Neuron (in vitro differentiated cells): ENCODE measurements around the gene BSN.
"Not testable (repeated sequence)": the region's sequence is repeated elsewhere in the genome, so short reads cannot be mapped to it uniquely, and the experiment has no call there.

Source experiments
- H2AFZ ChIP-seq: one replicate; pipeline ENCODE4 v1.6.1; 2013; ENCODE audit warnings: low read depth, mild to moderate bottlenecking, inconsistent platforms, low read length, moderate library complexity
- H3K27me3 ChIP-seq: one replicate; pipeline ENCODE4 v1.6.1; 2013; ENCODE audit warnings: low read length; ENCODE audit not compliant: insufficient read depth
- H3K36me3 ChIP-seq: one replicate; pipeline ENCODE4 v1.6.1; 2013; ENCODE audit warnings: low read length; ENCODE audit not compliant: insufficient read depth
- H3K4me1 ChIP-seq: one replicate; pipeline ENCODE4 v1.6.1; 2013; ENCODE audit warnings: low read length; ENCODE audit not compliant: insufficient read depth
- H3K4me3 ChIP-seq: 2 replicates; pipeline ENCODE4 v1.5.1; 2013; ENCODE audit warnings: mild to moderate bottlenecking, low read length, moderate library complexity
- H3K9me3 ChIP-seq: one replicate; pipeline ENCODE4 v1.6.1; 2013; ENCODE audit warnings: low read length

The BSN gene

GRCh38 chr3:49585261-49585755, 31.0 kb downstream of the BSN start:
- H3K27me3 ChIP-seq, H3K36me3 ChIP-seq, H3K9me3 ChIP-seq, H3K4me3 ChIP-seq, H2AFZ ChIP-seq, H3K4me1 ChIP-seq: not testable (repeated sequence)

- H3K4me1 ChIP-seq, result no peaks in the 10 kb centered on the region
- H3K27me3 ChIP-seq, result no peaks in the 10 kb centered on the region
- H3K4me3 ChIP-seq, result no peak overlapping the region
- H3K36me3 ChIP-seq, result no peaks in the 10 kb centered on the region
- H2AFZ ChIP-seq, result no peak overlapping the region
- peaks cover 2% of the 10 kb centered on the region for H3K9me3 ChIP-seq
Measured at GRCh38 chr3:49591615-49592014, 37.3 kb downstream of the BSN start.

- H3K9me3 ChIP-seq, result peaks cover 2% of the 10 kb centered on the region
- no peak overlapping the region for H2AFZ ChIP-seq
- H3K4me3 ChIP-seq, result no peak overlapping the region
- H3K36me3 ChIP-seq, result no peaks in the 10 kb centered on the region
- H3K27me3 ChIP-seq, result no peaks in the 10 kb centered on the region
- no peaks in the 10 kb centered on the region for H3K4me1 ChIP-seq
Measured at GRCh38 chr3:49593041-49593440, 38.8 kb downstream of the BSN start.

- Histone ChIP-seq H3K36me3 (no peaks in the 10 kb centered on the region), H3K4me3 (no peak overlapping the region), H3K9me3 (peaks cover 2% of the 10 kb centered on the region), H2AFZ (no peak overlapping the region), H3K27me3 (no peaks in the 10 kb centered on the region), H3K4me1 (peaks cover 12% of the 10 kb centered on the region)
Measured at GRCh38 chr3:49600781-49601180, 46.5 kb downstream of the BSN start.

GRCh38 chr3:49601358-49602048, 47.2 kb downstream of the BSN start:
- no peaks in the 10 kb centered on the region for H3K27me3 ChIP-seq
- H3K4me3 ChIP-seq, result no peak overlapping the region
- H2AFZ ChIP-seq, result no peak overlapping the region
- peaks cover 2% of the 10 kb centered on the region for H3K9me3 ChIP-seq
- H3K36me3 ChIP-seq, result no peaks in the 10 kb centered on the region
- H3K4me1 ChIP-seq, result peaks cover 12% of the 10 kb centered on the region

- peaks cover 12% of the 10 kb centered on the region for H3K4me1 ChIP-seq
- no peak overlapping the region for H2AFZ ChIP-seq
- no peaks in the 10 kb centered on the region for H3K9me3 ChIP-seq
- H3K4me3 ChIP-seq, result no peak overlapping the region
- no peaks in the 10 kb centered on the region for H3K36me3 ChIP-seq
- no peaks in the 10 kb centered on the region for H3K27me3 ChIP-seq
Measured at GRCh38 chr3:49602049-49602554, 47.8 kb downstream of the BSN start.

- no peaks in the 10 kb centered on the region for H3K36me3 ChIP-seq
- H3K9me3 ChIP-seq, result no peaks in the 10 kb centered on the region
- H2AFZ ChIP-seq, result no peak overlapping the region
- peaks cover 12% of the 10 kb centered on the region for H3K4me1 ChIP-seq
- no peaks in the 10 kb centered on the region for H3K27me3 ChIP-seq
- no peak overlapping the region for H3K4me3 ChIP-seq
Measured at GRCh38 chr3:49602877-49603411, 48.7 kb downstream of the BSN start.

GRCh38 chr3:49606427-49606826, 52.1 kb downstream of the BSN start:
- no peaks in the 10 kb centered on the region for H3K9me3 ChIP-seq
- H3K27me3 ChIP-seq, result no peaks in the 10 kb centered on the region
- no peaks in the 10 kb centered on the region for H3K4me1 ChIP-seq
- no peak overlapping the region for H2AFZ ChIP-seq
- H3K4me3 ChIP-seq, result no peak overlapping the region
- H3K36me3 ChIP-seq, result no peaks in the 10 kb centered on the region

- no peaks in the 10 kb centered on the region for H3K36me3 ChIP-seq
- H3K4me3 ChIP-seq, result no peak overlapping the region
- H3K9me3 ChIP-seq, result no peaks in the 10 kb centered on the region
- no peaks in the 10 kb centered on the region for H3K27me3 ChIP-seq
- no peaks in the 10 kb centered on the region for H3K4me1 ChIP-seq
- no peak overlapping the region for H2AFZ ChIP-seq
Measured at GRCh38 chr3:49607105-49607591, 52.9 kb downstream of the BSN start.

- Histone ChIP-seq H2AFZ (no peak overlapping the region), H3K4me1 (no peaks in the 10 kb centered on the region), H3K36me3 (no peaks in the 10 kb centered on the region), H3K27me3 (no peaks in the 10 kb centered on the region), H3K4me3 (no peak overlapping the region), H3K9me3 (no peaks in the 10 kb centered on the region)
Measured at GRCh38 chr3:49607796-49608195, 53.5 kb downstream of the BSN start.

GRCh38 chr3:49609314-49609713, 55.0 kb downstream of the BSN start:
- Histone ChIP-seq H3K4me1 (no peaks in the 10 kb centered on the region), H3K4me3 (no peak overlapping the region), H3K36me3 (no peaks in the 10 kb centered on the region), H2AFZ (no peak overlapping the region), H3K9me3 (no peaks in the 10 kb centered on the region), H3K27me3 (no peaks in the 10 kb centered on the region)

GRCh38 chr3:49609815-49610214, 55.5 kb downstream of the BSN start:
- H2AFZ ChIP-seq, result no peak overlapping the region
- no peaks in the 10 kb centered on the region for H3K9me3 ChIP-seq
- H3K27me3 ChIP-seq, result no peaks in the 10 kb centered on the region
- no peak overlapping the region for H3K4me3 ChIP-seq
- H3K4me1 ChIP-seq, result no peaks in the 10 kb centered on the region
- H3K36me3 ChIP-seq, result no peaks in the 10 kb centered on the region

- Histone ChIP-seq H3K9me3 (no peaks in the 10 kb centered on the region), H3K36me3 (no peaks in the 10 kb centered on the region), H3K4me3 (no peak overlapping the region)
Measured at GRCh38 chr3:49610666-49611280, 56.5 kb downstream of the BSN start.

More at GRCh38 chr3:49610666-49611280, 56.5 kb downstream of the BSN start:
- H3K27me3 ChIP-seq, result no peaks in the 10 kb centered on the region
- H2AFZ ChIP-seq, result no peak overlapping the region
- peaks cover 8% of the 10 kb centered on the region for H3K4me1 ChIP-seq
